Stromal cell of bone marrow (primary cell): ENCODE measurements around the gene RALA.

Experiments used
- DNase-seq: peaks from one replicate; pipeline ENCODE4 v3.0.0-alpha.2; 2012; ENCODE audit warnings: low read depth

The RALA gene

DNA sequence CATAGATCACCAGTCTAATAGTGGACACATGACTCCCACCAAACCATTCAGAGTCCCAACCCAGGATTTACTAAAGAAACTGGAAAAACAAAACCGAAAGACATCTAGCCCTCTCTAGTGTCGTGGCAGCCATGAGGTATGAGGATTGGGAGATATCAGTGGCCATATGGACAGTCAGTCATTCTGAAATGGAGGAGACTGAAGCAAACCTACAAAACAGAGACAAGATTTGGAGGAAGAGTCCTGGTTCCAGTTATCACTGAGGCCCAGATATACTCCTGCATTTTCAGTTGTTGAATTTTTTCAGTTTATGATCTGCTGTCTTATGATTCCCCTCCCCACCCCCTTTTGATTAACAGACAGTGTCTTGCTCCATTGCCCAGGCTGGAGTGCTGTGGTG lies 9.1 kb upstream of the RALA start:
- no peak for DNase-seq

DNA sequence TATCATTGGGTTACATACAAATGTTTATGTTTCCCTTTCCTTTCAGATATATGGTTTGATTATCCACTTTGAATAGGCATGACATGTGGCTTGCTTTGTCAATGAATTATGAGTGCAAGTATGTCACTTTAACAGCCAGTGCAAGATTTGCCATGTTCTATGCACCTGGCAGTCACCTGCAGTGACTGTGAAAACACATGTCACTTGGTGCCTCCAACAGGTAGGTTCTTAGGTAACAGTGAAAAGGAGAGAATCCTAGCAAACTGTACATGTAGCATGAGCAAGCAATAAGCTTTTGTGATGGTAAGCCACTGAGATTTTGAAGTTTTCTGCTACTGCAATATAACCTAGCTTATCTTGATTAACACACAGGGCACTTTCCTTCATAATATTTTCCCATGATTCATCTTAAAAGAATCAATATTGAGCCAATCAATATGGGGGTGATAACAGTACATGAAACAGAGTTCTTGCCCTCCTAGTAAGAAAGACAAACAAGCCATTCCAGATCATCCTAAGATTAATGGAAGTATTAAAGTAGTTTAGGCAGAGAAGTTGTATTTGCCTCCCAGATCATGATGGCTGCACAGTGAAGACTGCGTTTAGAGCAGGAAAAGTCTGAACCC lies 7.9 kb upstream of the RALA start:
- DNase-seq = no peak

DNA sequence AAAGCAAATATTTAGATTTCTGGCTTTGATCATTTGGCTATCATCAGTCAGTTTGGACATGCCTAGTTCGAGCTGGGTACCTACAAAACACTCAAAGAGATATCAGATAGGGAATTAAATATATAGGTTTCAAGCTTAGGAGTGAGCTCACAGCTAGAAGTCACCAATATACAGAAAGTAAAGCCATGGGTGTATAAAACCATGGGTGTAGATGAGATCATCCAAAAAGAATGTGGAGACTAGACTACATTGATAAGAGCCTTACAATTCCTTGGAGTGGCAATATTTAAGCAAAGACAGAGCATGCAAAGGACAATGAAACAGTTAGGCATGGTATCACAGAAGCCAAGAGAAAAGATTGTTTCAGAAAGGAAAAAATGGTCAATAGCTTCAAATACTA lies 7.2 kb upstream of the RALA start:
- DNase-seq = no peak

DNA sequence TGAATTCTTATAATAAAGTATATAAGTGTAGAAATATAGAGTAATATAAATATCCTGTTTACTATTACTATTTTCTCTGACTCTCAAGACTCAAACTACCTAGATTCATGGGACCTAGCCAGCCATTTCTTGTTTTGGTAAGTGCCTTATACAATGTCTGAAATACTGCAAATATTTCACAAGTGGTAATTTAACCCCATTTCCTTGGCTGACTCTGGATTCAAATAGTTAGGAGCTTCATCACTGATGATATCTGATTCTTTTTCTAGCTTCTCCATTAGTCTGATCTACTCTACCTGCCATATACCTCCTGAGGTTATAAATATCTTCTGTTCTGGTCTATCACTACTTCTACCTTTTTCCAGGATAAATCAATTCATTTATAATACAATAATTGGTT lies 6.4 kb upstream of the RALA start:
- DNase-seq = no peak

DNA sequence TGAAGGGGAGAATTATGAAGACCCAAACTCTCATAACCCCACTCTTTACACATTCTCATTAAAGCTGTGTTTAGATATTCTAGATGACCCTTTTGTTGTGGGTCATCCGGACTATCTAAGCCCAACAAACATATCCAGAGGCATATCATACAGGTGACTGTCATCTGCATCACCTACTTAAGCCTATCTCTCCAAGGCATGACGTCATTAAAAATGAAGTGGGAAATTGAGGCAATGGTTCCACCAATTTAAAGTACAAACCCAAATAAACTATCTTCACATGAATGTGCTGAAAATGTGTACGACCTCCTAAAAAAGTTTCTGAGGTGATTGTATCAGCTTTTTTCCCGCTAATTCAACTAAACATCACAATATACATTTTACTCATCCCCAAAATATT lies 4.5 kb upstream of the RALA start:
- DNase-seq = no peak

DNA sequence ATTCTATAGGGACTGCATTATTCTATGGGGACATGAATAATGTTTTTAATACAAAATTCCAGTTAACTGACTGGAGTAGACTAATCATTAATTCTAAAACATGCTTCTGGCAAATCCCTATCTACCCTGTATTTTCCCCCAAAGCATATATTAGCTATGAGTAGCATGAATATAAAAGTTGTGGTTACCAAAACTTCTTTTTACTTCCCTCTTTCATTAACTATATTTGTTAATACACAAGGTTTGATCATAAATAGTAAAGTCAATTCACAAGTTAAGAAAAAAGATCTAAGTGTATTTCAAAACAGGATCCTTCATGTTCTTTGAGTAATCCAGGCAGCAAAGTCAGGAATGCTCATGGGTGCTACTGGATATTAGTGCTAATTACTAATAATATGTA lies 2.9 kb upstream of the RALA start:
- no peak for DNase-seq

DNA sequence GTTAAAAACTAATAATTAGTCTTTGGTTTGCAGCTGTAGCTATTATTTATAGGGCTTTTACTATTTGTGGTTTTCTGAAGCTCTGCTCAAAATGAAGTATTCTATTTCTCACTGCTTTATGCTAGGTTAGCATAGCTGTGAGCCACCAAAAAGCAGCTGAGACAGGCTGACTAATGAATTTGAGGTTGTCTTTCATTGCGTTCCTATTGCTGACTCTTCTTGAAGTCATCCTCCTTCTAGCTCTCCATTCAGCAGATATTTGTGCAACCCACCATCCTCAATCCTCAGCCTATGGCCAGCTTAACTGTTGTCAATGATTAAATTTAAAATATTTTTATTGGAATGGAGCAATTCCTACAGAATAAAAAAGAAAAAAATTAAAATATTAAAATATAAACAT lies 2.1 kb upstream of the RALA start:
- peak; percentile 80 for DNase-seq

DNA sequence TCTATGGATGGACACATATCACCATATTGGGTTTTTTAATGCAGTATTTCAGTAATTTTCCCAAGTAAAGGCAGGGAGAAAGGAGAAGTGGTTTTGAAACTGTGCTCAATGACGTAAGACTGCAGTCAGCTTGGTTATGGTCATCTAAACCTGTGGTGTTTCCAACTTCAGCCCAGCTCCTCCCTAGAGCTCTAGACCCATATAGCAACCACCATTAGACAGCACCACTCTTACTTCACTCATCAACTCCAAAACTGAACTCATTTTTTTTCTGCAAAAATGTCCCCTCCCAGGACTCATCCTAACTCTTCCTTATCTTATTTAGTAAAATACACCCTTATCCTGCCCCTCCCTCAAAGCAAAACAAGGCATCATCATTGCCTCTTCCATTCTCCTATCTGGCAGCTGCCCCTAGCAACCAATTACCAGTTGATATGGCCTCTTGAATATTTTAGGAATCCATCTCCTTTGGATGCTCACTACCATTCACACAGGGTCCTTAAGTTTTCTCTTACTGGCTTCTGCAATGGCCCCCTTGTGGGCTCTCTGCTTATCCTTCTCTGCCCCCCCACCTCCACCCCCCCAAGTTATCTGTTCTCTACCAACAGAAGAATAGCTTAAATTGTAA lies 1.5 kb upstream of the RALA start:
- DNase-seq = no peak

DNA sequence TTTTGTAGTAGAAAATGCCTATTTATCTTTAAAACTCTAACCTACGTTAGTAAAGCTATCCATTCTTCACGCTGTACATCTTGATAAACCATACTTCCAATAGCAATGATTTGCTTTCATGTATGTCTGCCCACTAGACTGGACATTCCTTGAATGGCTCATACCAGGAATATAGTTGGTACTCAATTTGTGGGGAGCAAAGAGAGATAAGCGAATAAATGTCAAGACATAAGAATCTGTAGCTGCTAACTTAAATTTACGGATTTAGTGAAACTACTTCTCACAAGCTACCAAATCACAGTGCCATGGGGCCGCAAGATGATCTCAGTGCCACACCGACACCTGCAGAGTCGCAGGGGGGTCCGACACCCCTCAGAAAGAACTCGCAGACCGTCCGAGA lies 763 bp upstream of the RALA start:
- DNase-seq = no peak

DNA sequence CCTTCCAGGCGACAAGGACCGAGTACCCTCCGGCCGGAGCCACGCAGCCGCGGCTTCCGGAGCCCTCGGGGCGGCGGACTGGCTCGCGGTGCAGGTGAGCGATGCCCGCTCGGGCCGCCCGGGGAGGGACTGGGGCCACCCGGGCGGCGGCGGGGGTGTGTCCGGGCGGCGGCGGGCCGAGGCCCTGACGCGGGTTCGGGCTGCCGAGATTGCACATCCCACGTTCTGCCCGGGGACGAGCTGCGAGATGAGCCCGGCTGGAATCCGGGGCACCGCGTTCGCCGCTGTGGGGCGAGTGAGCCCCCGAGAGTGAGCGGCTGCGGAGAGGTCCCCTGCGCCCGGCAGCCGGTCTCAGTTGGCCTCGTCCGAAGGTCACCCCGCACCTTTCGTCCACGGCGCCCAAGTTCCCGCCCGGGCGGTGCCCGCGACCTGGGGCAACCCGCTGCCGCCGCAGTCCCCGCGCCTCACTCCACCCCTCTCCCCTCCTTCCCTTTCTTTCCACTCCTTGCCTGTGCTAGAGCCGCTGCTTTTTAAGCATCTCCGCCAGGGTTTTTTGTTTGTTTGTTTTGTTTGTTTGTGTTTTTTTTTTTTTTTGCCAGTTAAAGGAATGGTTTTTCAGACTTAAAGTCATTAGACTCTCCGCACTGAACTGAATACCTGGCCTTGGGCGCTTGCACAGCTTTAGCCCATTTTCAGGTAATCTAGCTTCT lies 515 bp downstream of the RALA start:
- DNase-seq = no peak

DNA sequence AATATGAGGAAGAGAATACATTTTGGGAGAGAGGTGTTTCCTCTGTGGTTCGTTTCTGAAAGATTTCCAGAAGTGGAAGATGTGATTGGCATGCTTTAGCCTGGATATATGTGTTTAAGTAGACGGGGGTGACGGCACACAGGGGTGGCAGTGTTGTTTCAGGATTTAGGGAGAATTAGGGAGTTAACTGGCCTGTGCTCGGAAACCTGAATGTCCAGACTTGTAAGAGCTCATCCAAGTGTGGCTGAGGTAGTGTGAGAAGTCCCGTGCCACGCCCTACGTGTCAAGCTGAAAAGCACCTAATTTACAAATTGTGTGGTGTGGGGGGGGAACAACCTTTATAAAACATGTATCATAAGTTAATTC lies 1.1 kb downstream of the RALA start:
- DNase-seq = no peak

DNA sequence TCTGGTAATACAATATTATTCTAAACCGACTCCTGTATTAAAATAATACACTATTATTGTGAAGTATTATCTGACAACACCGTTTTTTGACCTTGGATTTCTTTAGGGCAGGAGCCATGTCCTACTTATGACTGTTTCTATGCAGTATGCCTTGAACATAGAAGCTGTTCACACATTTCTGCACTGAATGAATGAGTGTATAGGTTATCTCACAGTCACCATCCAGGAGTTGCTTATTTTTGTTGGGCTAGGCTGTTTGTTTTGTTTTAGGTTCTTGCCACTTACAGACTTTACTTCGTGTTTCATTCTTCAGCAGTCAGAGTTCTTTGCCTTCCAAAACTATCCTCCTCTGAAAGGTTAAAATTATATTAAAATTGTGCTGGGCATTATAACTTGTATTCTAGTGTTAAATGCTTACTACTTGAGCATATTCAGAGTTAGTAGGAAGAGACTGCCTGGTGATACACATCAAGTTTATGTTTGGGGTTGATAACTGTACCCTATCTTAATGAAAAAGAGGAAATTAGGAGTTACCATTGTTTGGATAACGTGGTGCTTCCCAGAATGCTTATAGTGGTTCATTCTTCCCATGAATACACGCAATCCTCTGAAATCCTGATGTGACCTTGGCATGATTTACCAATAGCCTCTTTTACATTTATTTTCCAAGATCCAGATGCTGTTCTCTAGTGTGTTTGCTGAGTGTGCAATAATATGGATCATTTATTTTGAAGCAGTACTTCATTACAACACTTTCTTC lies 1.7 kb downstream of the RALA start:
- no peak for DNase-seq

DNA sequence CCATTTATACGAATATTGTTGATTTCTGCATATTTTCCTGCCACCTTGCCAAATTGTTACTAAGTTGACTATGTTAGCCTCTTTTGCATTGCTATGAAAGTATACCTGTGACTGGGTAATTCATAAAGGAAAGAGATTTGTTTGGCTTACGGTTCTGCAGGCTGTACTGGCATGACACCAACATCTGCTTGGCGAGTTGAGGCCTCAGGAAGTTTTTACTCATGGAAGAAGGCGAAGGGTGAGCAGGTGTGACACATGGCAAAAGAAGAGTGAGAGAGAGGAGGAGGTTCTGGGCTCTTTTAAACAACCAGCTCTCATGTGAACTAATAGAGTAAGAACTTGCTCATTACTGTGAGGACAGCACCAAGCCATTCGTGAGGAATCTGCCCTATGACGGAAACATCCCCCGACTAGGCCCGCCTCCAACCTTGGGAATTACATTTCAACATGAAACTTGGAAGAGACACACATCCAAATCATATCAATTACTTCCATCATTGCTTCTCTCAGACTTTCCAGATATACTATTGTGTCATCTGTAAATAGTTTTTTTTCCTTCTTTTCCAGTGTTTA lies 8.4 kb downstream of the RALA start:
- DNase-seq = no peak

DNA sequence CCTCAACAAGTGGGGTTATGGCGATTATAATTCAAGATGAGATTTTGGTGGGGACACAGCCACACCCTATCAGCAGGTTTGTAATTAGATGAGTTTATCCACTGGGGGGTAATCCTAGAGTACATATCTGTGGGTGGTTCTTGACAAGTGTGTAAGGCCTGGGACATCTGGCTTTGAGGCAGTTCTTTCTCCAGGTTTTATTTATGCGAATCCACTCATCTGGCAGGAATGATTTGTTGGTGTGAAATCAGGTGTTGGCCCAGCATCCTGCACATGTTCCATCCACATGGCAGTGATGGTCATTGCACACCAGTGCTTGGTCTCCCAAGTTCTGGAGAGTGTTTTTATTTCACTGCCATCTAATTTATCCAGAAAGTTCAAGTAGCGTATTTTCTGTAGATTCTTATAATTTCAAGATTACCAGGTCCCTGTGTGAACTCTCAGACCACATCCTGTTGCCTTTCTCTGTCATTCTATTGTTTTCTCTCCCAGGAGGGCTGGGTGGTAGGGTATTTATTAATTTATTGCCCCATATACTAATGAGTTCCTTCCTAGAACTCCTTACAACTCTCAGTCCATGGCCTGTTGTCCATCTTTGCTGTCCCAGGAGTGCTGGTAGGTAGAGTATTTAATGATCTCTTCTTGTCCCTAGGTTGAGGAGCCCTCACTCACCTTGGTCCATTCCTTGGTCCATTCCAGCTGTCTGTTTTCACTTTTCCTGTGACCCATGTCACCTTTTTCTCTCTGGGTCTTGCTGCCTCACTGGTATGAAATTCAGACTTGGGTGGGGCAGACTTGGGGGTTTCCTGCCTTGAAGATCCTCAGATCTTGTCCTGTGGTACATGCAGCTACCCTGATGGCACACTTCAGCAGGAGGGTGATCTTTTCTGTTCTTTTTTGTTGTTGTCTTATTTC lies 10.4 kb downstream of the RALA start:
- no peak for DNase-seq

DNA sequence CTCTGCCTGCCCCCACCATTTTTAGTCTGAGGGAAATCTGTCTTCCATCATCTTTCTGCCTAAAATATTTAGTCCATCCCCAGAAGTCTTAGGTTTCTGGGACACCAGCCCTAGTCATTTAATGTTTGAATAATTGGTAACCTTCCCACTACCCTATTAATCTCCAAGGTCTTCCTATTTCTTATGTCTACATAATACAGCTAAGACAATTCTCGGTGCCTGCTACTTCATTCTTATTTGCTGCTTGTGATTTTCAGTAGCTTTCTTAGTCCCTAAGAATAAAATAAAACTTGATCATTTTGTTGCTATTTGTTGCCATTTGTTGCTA lies 11.1 kb downstream of the RALA start:
- no peak for DNase-seq

DNA sequence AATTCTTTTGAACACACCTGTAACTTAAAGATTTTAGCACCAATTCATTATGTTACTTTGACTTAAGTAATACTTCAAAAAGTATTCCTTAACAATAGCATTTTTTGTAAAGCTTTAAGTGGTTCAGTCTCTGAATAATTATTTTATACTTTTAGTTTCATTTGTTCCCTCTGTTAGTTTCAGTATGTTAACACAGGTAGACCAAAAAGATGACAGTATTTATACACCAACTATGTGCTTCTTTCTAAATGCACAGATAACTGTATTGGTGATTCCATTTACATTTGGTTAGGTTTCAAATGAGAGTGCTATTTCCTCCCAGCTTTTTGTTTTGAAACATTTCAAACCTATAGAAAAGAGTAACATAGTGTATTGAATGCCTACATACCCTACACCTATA lies 14.0 kb downstream of the RALA start:
- no peak for DNase-seq

DNA sequence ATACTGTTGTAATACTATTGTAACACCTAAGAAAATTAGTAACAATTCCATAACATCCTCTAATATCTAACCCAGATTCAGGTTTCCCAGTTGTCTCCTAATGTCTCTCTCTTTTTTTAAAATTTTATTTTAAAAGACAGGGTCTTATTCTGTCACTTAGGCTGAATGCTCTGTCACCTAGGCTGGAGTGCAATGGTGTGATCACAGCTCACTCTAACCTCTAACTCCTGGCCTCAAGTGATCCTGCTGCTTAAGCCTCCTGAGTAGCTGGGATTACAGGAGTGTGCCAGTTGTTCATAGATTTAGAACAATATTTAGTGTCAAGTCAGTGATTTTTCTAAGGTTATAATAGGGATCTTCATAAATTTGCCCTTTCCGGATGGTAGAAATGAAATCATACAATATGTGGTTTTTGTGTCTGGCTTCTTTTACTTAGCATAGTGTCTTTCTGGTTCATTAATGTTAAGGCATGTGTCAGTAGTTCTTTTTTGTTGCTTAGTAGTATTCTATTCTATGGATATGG lies 14.7 kb downstream of the RALA start:
- DNase-seq = no peak

DNA sequence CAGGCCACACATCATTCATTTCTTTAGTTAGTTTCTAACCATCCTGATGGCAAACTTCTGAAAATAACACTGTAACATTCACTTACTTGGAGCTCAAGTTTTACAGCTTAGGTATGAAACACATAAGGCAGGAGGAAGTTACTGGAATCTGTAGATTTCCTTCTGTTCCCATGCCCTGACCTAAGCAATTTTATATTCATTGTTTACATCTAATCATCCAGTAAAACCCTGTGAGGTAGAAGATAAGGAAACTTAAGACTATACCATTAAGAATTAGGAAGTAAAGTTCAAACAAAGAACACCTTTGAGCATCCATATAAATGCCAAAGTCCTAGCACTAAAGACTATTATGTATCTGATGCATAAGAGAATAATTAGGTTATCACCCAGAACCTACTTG lies 19.5 kb downstream of the RALA start:
- no peak for DNase-seq

DNA sequence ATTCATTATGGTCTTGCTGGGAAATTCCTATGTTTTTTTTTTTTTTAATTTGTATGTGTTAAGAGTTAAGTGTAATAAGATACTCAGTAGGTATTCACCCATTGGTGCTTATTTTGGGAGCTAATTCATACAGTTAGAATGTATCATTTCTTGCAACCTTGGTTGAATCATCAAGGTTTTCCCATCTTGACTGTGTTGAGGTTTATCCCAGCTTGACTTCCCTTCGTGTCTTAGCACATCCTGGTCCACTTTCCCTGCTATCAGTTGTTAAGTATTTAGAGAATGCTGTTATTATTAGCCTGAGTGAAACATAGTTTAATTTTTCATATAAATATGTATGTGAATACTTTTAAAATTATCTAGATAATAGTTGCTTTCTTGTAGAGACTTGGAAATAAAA lies 20.8 kb downstream of the RALA start:
- DNase-seq = no peak

DNA sequence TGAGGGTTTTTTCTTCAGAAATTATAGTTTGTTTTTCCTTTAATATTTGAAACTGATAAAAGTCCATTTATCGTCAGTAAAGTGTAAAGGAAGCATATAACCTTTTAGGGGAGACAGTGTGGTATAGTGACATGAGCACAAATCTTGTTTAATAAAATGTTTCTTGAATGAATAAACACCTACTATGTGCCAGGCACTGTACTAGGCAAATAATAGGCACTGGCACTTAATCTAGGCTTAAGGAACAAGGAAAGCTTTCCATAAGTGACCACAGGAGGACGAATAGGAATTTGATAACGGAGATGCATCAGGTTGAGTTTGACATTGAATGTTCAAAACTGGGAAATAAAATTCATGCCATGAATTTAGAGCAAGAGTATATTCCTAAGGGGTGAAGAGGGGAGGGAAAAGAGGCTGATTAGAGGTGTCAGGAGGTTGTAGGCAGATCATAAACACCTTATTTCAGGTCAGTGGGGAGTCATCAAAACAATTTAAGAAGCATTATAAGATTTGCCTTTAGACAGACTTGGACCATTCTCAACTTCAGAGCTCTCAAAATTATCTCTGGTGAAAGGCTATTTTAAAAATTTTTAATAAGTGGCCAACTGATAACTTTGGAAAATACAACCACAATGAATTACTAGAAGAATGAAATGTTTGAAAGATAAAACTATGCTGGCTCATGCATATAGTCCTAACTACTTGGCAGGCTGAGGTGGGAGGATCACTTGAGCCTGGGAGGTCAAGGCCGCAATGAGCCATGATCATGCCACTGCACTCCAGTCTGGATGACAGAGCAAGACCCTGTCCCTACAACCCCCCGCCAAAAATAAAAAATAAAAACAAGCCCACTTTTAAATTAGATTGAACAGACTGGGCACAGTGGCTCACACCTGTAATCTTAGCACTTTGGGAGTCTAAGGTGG lies 22.4 kb downstream of the RALA start:
- DNase-seq = no peak
